ENCODE measurements around the gene PECR.
A peak's percentile ranks its signal among the peaks of the same experiment; 100 is the strongest.

PECR gene

DNA sequence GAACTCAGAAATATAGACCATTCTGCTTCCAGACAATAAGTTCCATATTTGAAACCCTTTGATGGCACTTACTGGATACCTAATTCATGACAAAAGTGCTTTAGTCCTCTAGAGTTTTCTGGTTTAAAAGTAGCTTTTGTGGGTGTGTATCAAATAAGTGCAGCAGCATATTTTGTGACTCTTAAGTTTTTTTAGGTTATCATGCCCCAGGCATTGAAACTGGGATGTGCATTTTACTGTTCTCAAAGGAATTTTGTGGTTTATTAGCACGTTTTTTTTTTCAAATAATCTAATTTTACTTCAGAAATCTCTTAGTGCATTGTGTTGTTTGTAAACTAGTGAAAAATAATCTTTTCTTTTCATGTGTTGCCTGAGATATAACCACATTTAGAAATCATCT is 29.0 kb upstream of the PECR start:
- H3K4me3 ChIP-seq (ENCODE audit: low read depth, low read length) = peak overlapping the region; percentile 87
- TF ChIP-seq, protein P1, sequence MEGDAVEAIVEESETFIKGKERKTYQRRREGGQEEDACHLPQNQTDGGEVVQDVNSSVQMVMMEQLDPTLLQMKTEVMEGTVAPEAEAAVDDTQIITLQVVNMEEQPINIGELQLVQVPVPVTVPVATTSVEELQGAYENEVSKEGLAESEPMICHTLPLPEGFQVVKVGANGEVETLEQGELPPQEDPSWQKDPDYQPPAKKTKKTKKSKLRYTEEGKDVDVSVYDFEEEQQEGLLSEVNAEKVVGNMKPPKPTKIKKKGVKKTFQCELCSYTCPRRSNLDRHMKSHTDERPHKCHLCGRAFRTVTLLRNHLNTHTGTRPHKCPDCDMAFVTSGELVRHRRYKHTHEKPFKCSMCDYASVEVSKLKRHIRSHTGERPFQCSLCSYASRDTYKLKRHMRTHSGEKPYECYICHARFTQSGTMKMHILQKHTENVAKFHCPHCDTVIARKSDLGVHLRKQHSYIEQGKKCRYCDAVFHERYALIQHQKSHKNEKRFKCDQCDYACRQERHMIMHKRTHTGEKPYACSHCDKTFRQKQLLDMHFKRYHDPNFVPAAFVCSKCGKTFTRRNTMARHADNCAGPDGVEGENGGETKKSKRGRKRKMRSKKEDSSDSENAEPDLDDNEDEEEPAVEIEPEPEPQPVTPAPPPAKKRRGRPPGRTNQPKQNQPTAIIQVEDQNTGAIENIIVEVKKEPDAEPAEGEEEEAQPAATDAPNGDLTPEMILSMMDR (IDR thresholded peaks at IDR 0.05; ENCODE audit: low read depth, low read length) = no peak

DNA sequence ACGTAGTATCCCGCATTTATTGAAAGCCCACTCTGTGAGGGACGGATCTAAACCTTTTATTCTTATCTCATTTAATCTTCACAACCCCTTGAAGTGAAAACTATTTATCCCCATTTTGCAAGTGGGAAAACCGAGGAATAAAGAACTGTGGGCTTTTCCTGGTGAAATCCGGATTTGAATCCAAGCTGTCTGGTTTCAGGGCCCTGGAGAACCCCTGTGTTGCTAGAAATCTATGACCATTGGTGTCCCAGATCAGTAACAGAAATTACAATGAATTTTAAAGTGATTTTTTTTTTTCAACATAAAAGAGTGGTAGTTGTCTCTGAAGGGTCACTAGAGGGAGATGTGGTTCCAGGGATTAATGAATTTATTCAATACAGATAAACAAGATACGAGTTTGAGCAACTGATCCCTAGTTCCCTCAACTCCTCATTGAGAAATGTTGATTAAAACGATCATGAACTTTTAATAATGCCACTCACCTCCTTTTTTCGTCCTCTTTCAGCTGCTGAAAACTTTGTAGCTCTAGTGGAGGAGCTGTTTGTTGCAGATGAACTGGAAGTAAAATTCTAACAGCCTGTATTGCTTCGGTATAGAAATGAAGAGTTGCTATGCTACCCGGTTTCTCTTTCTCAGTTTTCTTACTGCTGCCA is 28.5 kb upstream of the PECR start:
- TF ChIP-seq, protein P1 (IDR thresholded peaks at IDR 0.05; ENCODE audit: low read depth, low read length) = peak; percentile 46; the same call in 1 of the 2 replicates
- peak overlapping the region; percentile 87 for H3K4me3 ChIP-seq (ENCODE audit: low read depth, low read length)

DNA sequence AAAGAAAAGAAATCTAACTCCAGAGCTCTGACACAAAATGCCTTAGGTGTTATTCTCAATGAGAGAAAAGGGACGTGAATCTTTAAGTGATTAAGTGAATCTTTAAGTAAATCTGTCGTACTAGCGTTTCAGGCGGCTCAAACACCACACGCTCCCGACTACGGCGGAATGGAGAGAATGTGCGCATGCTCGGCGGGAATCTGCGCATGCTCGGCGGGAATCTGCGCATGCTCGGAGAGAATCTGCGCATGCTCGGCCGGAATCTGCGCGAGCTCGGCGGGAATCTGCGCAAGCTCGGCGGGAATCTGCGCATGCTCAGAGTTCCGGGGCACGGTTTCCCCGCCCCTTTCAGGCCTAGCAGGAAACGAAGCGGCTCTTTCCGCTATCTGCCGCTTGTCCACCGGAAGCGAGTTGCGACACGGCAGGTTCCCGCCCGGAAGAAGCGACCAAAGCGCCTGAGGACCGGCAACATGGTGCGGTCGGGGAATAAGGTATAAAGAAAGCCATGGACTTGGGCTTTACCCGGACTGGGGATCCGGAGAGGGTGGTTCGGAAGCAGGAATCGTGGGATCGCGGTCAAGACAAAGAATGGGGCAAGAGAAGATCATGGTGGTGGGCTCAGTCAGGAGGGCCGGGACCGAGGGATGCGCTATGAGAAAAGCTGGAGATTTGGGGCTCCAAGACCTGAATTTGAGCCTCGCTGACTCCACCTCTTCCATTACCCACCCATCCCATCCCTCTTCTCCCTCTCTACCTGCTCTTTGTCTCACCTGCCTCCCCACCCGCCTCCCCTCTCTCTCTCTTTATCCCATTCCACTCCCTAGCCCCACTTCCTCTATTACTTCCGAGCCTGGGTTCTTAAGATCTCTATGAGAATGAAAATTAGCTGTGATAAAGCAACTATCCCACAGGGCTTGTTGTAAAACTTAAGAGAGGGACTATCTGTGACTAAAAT is 27.6 kb upstream of the PECR start, which contains the start of gene XRCC5:
Gene XRCC5, plus strand, starts transcription at position 382 of the 955 bp plus-strand sequence. Its CDS starts 89 bp downstream, at position 471.
- TF ChIP-seq, protein P1 (IDR thresholded peaks at IDR 0.05; ENCODE audit: low read depth, low read length) = no peak
- peak within 1 kb of the TSS; percentile 87 for H3K4me3 ChIP-seq (ENCODE audit: low read depth, low read length)

DNA sequence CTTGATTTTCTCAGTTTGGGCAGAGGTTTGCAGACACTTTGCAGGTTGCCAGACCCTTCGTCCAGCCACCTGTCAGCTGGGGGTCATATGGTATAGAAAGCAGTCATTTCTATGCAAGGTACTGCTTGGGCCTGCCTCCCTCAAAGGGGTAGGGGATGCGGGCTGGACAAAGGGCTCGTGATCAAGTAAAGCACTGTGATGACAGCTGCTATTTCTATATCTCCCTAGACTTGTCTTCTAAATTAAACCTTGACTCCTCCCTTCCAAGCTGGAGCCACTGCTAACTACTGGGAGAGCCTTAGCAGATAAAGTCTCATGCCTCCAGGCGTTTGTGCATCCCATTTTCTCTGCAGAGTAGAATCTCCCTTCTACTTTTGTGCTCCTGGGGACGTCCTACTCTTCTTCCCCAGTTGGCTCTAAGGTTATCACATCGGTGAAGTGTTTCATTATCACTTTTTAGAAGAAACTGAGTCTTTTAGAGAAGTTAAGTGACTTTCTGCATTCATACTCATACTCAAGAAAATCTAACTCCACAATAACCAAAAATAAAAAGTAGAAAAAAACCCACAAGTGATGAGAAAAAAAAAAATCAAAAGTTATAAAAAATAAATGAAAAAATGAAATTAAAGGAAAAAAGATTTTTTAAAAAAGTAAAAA is 26.8 kb upstream of the PECR start:
- peak overlapping the region; percentile 50 for H3K4me3 ChIP-seq (ENCODE audit: low read depth, low read length)
- TF ChIP-seq, protein P1 (IDR thresholded peaks at IDR 0.05; ENCODE audit: low read depth, low read length) = no peak

DNA sequence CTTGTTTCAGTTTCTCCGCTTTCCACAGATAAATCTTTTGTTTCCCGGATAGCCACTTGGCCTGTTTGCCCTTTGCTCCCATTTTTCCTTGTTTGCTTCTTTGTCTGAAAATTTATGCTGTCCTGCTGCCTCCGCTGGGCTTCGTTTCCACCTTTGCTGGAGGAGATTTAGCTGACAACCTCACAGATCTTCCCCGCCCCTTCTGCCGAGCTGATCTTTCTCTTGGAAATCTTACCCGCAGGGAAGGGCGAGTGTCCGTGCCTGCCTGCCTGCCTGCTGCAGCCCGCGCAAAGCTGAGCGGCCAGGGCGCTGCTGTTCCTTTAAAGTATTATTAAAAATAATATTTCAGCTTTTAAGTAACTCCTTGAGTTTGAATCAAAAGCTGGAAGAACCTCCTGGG is 26.2 kb upstream of the PECR start:
- TF ChIP-seq, protein P1 (IDR thresholded peaks at IDR 0.05; ENCODE audit: low read depth, low read length) = no peak
- H3K4me3 ChIP-seq (ENCODE audit: low read depth, low read length) = no peak overlapping the region

DNA sequence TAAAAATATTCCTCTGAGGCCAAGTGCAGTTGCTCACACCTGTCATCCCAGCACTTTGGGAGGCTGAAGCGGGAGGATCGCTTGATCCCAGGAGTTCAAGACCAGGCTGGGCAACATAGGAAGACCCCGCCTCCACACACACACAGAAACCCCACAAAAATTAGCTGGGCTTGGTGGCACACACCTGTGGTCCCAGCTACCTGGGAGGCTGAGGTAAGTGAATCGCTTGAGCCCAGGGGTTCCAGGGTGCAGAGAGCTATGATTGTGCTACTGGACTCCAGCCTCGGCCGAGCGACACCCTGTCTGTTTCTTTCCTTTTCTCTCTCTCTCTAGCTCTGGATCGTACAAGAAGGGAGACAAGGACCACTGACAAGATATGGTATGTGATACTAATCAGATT is 25.7 kb upstream of the PECR start:
- TF ChIP-seq, protein P1 (IDR thresholded peaks at IDR 0.05; ENCODE audit: low read depth, low read length) = no peak
- H3K4me3 ChIP-seq (ENCODE audit: low read depth, low read length) = no peak overlapping the region

All from WI38 (cell line).